Right lobe of liver (tissue), 4 donors: ENCODE results near the gene BTG2.

Experiments
- CTCF ChIP-seq, 4 donors: fragments of 200-600 bp in 3 of 4; fragments of 450-650 bp in 1 of 4; IDR thresholded peaks; one replicate each; pipeline versions ENCODE4 v1.5.1 to v1.8.0; 2016 to 2022; ENCODE audit warnings: antibody characterized with exemption in 4 of 4, mild to moderate bottlenecking in 2 of 4
- POLR2A ChIP-seq: fragments of 450-650 bp; IDR thresholded peaks from one replicate; pipeline ENCODE4 v1.6.1; 2017; ENCODE audit warnings: antibody characterized with exemption, mild to moderate bottlenecking
- donor health status: DM: no; HTN: no; CAD: no.
- donor health status: DM: no; HTN: no; CAD: no.
- donor health status: DM: no; HTN: yes; CAD: no.

- TF ChIP-seq CTCF (IDR thresholded peaks at IDR 0.05) (peak; percentile 86 to 95 (median 92)), POLR2A (no peak)
Measured at GRCh38 chr1:203340112-203340790, 34.9 kb downstream of the BTG2 start.
